ENCODE results near the gene ACAD9. TPM values are rescaled to one million over a fixed set of nuclear protein-coding genes. Genes with fewer than 3 reads are reported as not detected.

Gene ACAD9
- polyA plus RNA-seq, 2 donors = 25.6 to 30.8 TPM

DNA sequence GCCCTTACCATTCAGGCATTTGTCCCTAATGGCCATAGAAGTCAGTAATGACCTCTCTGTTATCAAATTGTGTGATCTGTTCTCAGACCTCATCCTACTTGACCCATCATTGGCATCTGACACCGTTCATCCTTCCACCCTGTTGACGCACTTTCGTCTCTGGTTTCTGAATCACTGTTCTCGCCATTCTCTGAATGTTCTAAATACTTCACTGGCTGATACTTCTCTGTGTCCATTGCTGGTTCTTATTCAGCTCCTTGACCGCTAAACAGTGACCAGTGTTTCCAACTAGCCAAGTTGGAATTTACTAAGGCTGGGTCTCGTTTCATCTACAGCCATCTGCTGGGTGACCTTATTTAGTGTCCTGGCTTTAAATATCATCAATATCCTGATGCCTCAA is 2.2 kb downstream of the ACAD9 start:
- WGBS, 2 donors = 89 to 90% methylated on average over 6 of the region's 6 CpGs
- H3K4me3 ChIP-seq (ENCODE audit: low read depth in 1 of 2, low read length in 2 of 2) = no peak overlapping the region
- H3K4me1 ChIP-seq (ENCODE audit: control insufficient read depth in 2 of 2, insufficient read depth in 2 of 2, low read length in 1 of 2) = peaks cover 7 to 14% of the 10 kb centered on the region in 2 donors
- peak overlapping the region in 1 of 2 donors; percentile 49 for H3K27ac ChIP-seq (ENCODE audit: low read depth in 2 of 2, low read length in 1 of 2)
- H3K36me3 ChIP-seq (ENCODE audit: control insufficient read depth in 2 of 2, insufficient read depth in 2 of 2, low read length in 1 of 2) = peaks cover 0 to 2% of the 10 kb centered on the region in 2 donors
- peaks cover 0 to 2% of the 10 kb centered on the region in 2 donors for H3K9me3 ChIP-seq (ENCODE audit: control insufficient read depth in 2 of 2, insufficient read depth in 1 of 2, low read depth in 1 of 2, low read length in 1 of 2)
- no peaks in the 10 kb centered on the region for H3K27me3 ChIP-seq (ENCODE audit: control insufficient read depth in 1 of 2, insufficient read depth in 2 of 2, low read length in 2 of 2)

DNA sequence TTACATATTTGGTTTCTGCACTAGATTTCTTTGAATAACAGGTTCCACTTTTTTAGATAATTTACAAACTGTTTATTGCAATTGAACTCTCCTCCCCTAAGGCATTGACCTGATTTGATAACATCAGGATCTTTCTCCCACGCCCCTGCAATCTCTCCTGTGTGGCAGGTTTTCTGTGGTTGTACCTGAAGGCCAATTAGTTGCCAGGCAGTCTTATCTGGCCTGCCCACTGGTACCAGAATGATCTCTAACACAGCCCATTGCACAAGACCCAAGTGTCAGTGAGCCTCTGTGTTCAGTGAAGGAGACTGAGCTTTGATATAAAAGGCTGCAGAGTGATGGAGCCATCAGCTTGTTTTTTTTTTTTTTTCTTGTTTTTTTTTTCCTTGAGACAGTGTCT is 3.3 kb downstream of the ACAD9 start:
- Histone ChIP-seq H3K27ac (ENCODE audit: low read depth in 2 of 2, low read length in 1 of 2) (no peak overlapping the region), H3K27me3 (ENCODE audit: control insufficient read depth in 1 of 2, insufficient read depth in 2 of 2, low read length in 2 of 2) (no peaks in the 10 kb centered on the region), H3K4me1 (ENCODE audit: control insufficient read depth in 2 of 2, insufficient read depth in 2 of 2, low read length in 1 of 2) (peaks cover 7 to 14% of the 10 kb centered on the region in 2 donors), H3K36me3 (ENCODE audit: control insufficient read depth in 2 of 2, insufficient read depth in 2 of 2, low read length in 1 of 2) (peaks cover 3 to 6% of the 10 kb centered on the region in 2 donors), H3K4me3 (ENCODE audit: low read depth in 1 of 2, low read length in 2 of 2) (no peak overlapping the region), H3K9me3 (ENCODE audit: control insufficient read depth in 2 of 2, insufficient read depth in 1 of 2, low read depth in 1 of 2, low read length in 1 of 2) (peaks cover 0 to 2% of the 10 kb centered on the region in 2 donors)
- 70 to 80% methylated on average over 1 of the region's 1 CpG for WGBS, 2 donors

DNA sequence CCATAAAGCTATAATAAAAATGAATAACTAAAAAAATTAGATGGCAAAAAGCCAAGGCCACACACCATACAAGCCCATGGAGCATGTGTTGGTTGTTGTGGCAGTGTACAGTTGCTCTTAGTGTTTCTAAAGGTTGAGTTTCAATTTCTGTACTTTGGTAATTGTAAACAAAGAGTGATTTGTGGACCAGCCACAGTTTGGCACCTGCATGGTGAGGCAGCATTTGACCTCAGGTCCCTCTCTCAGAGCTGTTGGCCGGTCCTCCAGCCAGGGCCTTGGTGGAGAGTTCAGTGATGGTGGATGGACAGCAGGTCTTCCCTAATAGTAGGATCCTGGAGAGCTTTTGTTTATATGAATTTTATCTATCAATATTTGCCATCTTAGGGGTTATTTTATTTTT is 5.6 kb downstream of the ACAD9 start:
- Histone ChIP-seq H3K4me3 (ENCODE audit: low read depth in 1 of 2, low read length in 2 of 2) (no peak overlapping the region), H3K36me3 (ENCODE audit: control insufficient read depth in 2 of 2, insufficient read depth in 2 of 2, low read length in 1 of 2) (peaks cover 6% of the 10 kb centered on the region in 2 donors), H3K4me1 (ENCODE audit: control insufficient read depth in 2 of 2, insufficient read depth in 2 of 2, low read length in 1 of 2) (peaks cover 5 to 8% of the 10 kb centered on the region in 2 donors), H3K27me3 (ENCODE audit: control insufficient read depth in 1 of 2, insufficient read depth in 2 of 2, low read length in 2 of 2) (no peaks in the 10 kb centered on the region), H3K27ac (ENCODE audit: low read depth in 2 of 2, low read length in 1 of 2) (no peak overlapping the region), H3K9me3 (ENCODE audit: control insufficient read depth in 2 of 2, insufficient read depth in 1 of 2, low read depth in 1 of 2, low read length in 1 of 2) (no peaks in the 10 kb centered on the region)
- WGBS, 2 donors = 94 to 100% methylated on average over 1 of the region's 1 CpG

DNA sequence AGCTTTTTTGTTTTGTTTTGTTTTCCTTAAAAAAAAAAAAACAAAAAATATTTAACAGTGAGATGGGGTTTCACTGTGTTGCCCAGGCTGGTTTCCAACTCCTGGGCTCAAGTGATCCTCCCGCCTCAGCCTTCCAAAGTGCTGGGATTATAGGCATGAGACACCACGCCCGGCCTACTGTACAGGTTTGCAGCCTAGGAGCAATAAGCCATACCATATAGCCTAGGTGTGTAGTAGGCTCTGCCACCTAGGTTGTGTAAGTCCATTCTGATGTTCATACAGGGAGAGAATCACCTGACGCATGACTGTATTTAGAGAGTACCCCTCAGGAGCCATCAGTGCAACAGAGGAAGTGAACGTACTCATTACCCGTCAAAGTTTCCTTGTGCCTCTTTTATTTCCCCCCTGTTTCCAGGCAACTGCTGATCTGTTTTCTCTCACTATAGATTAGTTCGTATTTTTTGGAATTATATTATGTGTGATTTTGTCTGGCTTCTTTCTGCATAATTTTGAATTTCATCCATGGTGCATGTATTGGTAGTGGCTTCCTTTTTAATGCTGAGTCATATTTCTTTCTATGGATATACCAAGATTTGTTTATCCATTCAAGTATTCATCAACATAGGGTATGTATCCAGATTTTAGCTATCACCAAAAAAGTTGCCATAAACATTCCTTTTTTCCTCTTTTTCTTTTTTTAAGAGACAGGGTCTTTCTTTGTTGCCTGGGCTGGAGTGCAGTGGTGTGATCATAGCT is 9.9 kb downstream of the ACAD9 start:
- Histone ChIP-seq H3K4me3 (ENCODE audit: low read depth in 1 of 2, low read length in 2 of 2) (no peak overlapping the region), H3K27ac (ENCODE audit: low read depth in 2 of 2, low read length in 1 of 2) (no peak overlapping the region), H3K36me3 (ENCODE audit: control insufficient read depth in 2 of 2, insufficient read depth in 2 of 2, low read length in 1 of 2) (peaks cover 7 to 12% of the 10 kb centered on the region in 2 donors), H3K27me3 (ENCODE audit: control insufficient read depth in 1 of 2, insufficient read depth in 2 of 2, low read length in 2 of 2) (no peaks in the 10 kb centered on the region), H3K4me1 (ENCODE audit: control insufficient read depth in 2 of 2, insufficient read depth in 2 of 2, low read length in 1 of 2) (no peaks in the 10 kb centered on the region), H3K9me3 (ENCODE audit: control insufficient read depth in 2 of 2, insufficient read depth in 1 of 2, low read depth in 1 of 2, low read length in 1 of 2) (no peaks in the 10 kb centered on the region)
- WGBS, 2 donors = 86 to 88% methylated on average over 7 of the region's 7 CpGs

DNA sequence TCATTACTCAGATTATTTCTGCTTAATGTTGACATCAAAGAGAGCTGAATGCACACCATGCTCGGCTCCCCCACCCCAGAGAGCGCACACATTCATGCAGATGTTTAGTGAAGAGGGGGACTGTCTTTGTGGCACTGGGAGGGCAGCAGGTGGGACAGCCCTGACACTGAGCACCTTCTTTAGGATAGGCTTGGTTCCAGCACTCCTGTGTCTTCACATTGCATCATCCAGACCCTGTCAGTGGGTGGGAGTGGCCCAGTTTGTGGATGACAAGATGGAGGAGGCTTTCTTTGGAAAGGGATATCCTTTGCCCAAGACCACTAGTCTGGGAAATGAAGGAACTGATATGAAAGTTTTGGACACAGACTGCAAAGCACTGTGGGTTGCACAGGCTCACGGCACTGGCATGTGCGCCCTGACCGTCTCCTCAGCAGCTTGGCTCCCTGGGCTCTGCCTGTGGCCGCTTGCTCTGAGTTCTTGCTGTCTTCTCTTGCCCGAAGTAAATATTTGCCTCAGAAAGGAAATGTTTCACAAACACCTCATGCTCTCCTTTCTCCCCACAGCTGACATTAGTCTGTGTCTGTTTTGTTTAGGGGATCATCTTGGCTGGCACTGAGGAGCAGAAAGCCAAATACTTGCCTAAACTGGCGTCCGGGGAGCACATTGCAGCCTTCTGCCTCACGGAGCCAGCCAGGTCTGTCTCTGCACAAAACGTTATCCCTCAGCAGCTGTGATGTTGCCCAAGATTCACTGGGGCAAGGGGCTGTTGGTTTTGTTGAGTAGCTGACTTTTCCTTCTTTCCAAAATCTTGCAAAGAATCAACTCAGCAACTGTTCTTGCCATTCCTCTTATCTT is 16.6 kb downstream of the ACAD9 start:
- Histone ChIP-seq H3K27ac (ENCODE audit: low read depth in 2 of 2, low read length in 1 of 2) (no peak overlapping the region), H3K27me3 (ENCODE audit: control insufficient read depth in 1 of 2, insufficient read depth in 2 of 2, low read length in 2 of 2) (no peaks in the 10 kb centered on the region), H3K9me3 (ENCODE audit: control insufficient read depth in 2 of 2, insufficient read depth in 1 of 2, low read depth in 1 of 2, low read length in 1 of 2) (no peaks in the 10 kb centered on the region), H3K4me1 (ENCODE audit: control insufficient read depth in 2 of 2, insufficient read depth in 2 of 2, low read length in 1 of 2) (no peaks in the 10 kb centered on the region), H3K36me3 (ENCODE audit: control insufficient read depth in 2 of 2, insufficient read depth in 2 of 2, low read length in 1 of 2) (peaks cover 16 to 38% of the 10 kb centered on the region in 2 donors), H3K4me3 (ENCODE audit: low read depth in 1 of 2, low read length in 2 of 2) (no peak overlapping the region)
- 81 to 82% methylated on average over 11 of the region's 11 CpGs for WGBS, 2 donors

DNA sequence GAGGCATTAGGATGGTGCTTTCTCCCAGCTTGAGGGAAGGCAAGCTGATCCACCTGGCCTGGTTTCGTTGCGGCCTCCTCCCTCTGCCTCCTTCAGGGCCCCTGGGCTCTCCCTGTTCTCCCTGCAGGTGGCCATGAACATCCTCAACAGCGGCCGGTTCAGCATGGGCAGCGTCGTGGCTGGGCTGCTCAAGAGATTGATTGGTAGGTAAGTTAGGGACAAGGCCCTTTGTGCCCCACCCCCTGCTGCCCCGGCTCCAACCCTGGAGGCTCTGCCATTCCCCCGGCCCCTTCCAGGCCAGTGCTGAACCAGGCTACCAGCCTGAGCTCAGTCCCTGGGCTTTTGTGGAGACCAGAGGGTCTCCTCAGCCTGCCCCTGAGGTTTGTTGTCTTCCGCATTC is 23.0 kb downstream of the ACAD9 start:
- peaks cover 18 to 61% of the 10 kb centered on the region in 2 donors for H3K36me3 ChIP-seq (ENCODE audit: control insufficient read depth in 2 of 2, insufficient read depth in 2 of 2, low read length in 1 of 2)
- H3K27me3 ChIP-seq (ENCODE audit: control insufficient read depth in 1 of 2, insufficient read depth in 2 of 2, low read length in 2 of 2) = no peaks in the 10 kb centered on the region
- WGBS, 2 donors = 95% methylated on average over 9 of the region's 9 CpGs
- H3K9me3 ChIP-seq (ENCODE audit: control insufficient read depth in 2 of 2, insufficient read depth in 1 of 2, low read depth in 1 of 2, low read length in 1 of 2) = no peaks in the 10 kb centered on the region
- H3K4me1 ChIP-seq (ENCODE audit: control insufficient read depth in 2 of 2, insufficient read depth in 2 of 2, low read length in 1 of 2) = no peaks in the 10 kb centered on the region
- H3K27ac ChIP-seq (ENCODE audit: low read depth in 2 of 2, low read length in 1 of 2) = no peak overlapping the region
- no peak overlapping the region for H3K4me3 ChIP-seq (ENCODE audit: low read depth in 1 of 2, low read length in 2 of 2)

DNA sequence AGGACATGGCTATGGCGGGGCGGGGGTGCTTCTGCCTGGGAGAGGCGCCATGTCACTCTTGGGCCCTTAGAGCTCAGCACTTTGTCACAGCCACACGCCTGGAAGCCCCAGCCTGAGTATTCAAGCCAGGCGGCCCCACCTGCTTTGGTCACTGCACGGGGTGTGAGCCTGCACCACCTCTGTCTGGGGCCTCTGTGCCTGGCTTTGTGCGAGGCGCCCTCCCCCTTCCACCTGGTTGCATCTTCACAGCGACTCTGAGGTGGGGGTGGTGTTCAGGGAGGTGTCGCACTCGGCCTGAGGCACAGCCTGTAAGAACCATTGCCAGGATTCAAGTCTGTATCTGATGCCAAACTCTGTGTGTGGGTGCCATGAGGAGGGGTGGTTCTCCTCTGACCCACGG is 24.1 kb downstream of the ACAD9 start:
- H3K4me3 ChIP-seq (ENCODE audit: low read depth in 1 of 2, low read length in 2 of 2) = no peak overlapping the region
- H3K27ac ChIP-seq (ENCODE audit: low read depth in 2 of 2, low read length in 1 of 2) = no peak overlapping the region
- no peaks in the 10 kb centered on the region for H3K4me1 ChIP-seq (ENCODE audit: control insufficient read depth in 2 of 2, insufficient read depth in 2 of 2, low read length in 1 of 2)
- peaks cover 23 to 67% of the 10 kb centered on the region in 2 donors for H3K36me3 ChIP-seq (ENCODE audit: control insufficient read depth in 2 of 2, insufficient read depth in 2 of 2, low read length in 1 of 2)
- WGBS, 2 donors = 87 to 92% methylated on average over 12 of the region's 12 CpGs
- H3K27me3 ChIP-seq (ENCODE audit: control insufficient read depth in 1 of 2, insufficient read depth in 2 of 2, low read length in 2 of 2) = no peaks in the 10 kb centered on the region
- no peaks in the 10 kb centered on the region for H3K9me3 ChIP-seq (ENCODE audit: control insufficient read depth in 2 of 2, insufficient read depth in 1 of 2, low read depth in 1 of 2, low read length in 1 of 2)

DNA sequence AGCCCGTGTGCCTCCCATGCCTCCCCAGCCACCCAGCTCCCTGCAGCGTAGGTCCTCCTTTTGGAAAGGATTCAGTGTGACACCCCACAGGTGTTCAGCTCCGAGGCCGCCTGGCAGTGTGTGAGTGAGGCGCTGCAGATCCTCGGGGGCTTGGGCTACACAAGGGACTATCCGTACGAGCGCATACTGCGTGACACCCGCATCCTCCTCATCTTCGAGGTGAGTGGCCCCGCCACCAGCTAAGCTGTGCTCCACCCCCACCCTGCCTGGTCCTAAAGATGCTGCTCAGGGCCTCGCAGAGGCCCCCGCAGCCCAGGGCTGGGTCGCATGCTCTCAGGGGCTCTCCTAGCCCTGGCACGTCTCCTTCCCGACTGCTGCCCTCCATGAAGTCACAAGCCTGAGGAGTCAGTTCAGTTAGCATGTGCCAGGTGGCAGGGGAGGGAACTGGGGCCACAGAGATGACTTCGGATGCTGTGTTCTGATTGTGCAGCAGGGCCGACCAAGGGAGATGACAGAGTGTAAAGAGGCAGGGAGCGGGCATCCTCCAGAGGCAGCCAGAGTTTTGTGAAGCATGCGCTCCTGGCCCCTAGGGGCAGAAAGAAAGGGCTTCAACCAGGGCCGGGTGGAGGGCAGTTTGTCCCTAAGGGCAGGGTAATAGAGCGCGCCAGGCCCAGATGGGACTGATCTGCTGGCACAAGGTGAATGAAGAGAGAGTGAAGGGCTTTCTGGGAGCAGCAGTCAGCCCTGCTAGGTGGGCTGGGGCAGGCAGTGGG is 26.8 kb downstream of the ACAD9 start:
- H3K27ac ChIP-seq (ENCODE audit: low read depth in 2 of 2, low read length in 1 of 2) = no peak overlapping the region
- no peaks in the 10 kb centered on the region for H3K9me3 ChIP-seq (ENCODE audit: control insufficient read depth in 2 of 2, insufficient read depth in 1 of 2, low read depth in 1 of 2, low read length in 1 of 2)
- H3K27me3 ChIP-seq (ENCODE audit: control insufficient read depth in 1 of 2, insufficient read depth in 2 of 2, low read length in 2 of 2) = no peaks in the 10 kb centered on the region
- no peaks in the 10 kb centered on the region for H3K4me1 ChIP-seq (ENCODE audit: control insufficient read depth in 2 of 2, insufficient read depth in 2 of 2, low read length in 1 of 2)
- H3K36me3 ChIP-seq (ENCODE audit: control insufficient read depth in 2 of 2, insufficient read depth in 2 of 2, low read length in 1 of 2) = peaks cover 30 to 74% of the 10 kb centered on the region in 2 donors
- H3K4me3 ChIP-seq (ENCODE audit: low read depth in 1 of 2, low read length in 2 of 2) = no peak overlapping the region
- 90 to 92% methylated on average over 25 of the region's 25 CpGs for WGBS, 2 donors

DNA sequence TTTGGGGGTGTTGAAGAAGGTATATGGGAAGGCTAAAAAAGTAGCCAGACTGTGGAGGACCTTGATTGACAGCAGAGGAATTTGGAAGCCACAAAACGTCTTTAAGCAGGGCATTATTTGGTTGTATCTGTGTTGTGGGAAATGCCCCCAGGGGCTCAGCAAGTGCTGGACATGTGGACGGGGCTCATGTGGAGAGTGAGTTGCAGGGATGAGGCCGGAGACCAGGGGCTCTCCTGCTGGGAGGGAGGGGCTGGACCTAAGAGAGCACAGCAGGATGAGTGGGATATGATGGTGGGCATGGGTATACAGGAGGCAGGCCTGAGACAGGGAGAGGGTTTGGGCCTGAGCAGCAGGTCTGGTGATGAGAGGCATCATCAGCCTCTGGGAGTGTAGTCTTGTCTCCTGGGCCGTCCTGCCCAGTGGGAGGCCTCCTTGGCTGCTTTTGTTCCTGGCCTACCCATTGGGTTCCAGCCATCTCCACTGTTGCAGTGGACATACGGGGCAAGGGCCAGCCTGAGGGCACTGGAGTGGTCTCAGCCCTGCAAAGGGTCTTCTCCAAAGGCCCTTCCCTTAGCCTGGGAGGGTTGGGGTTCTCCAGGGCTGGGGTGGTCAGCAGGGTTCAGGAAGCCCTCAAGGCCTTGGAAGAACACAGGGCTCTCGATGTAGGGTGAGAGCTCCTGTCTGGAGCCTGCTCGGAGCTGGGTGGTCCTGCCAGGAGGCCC is 27.5 kb downstream of the ACAD9 start:
- Histone ChIP-seq H3K4me1 (ENCODE audit: control insufficient read depth in 2 of 2, insufficient read depth in 2 of 2, low read length in 1 of 2) (no peaks in the 10 kb centered on the region), H3K27ac (ENCODE audit: low read depth in 2 of 2, low read length in 1 of 2) (no peak overlapping the region), H3K9me3 (ENCODE audit: control insufficient read depth in 2 of 2, insufficient read depth in 1 of 2, low read depth in 1 of 2, low read length in 1 of 2) (no peaks in the 10 kb centered on the region), H3K27me3 (ENCODE audit: control insufficient read depth in 1 of 2, insufficient read depth in 2 of 2, low read length in 2 of 2) (no peaks in the 10 kb centered on the region), H3K36me3 (ENCODE audit: control insufficient read depth in 2 of 2, insufficient read depth in 2 of 2, low read length in 1 of 2) (peaks cover 28 to 74% of the 10 kb centered on the region in 2 donors), H3K4me3 (ENCODE audit: low read depth in 1 of 2, low read length in 2 of 2) (no peak overlapping the region)
- 74 to 85% methylated on average over 7 of the region's 7 CpGs for WGBS, 2 donors

Measured in esophagus (tissue), 2 donors.